Mucosa of stomach (tissue), 1 donor: ENCODE data around the gene FLNC.

ENCODE experiments used
- H3K27me3 ChIP-seq: one replicate; pipeline ENCODE4 v1.7.0; 2013; ENCODE audit warnings: mild to moderate bottlenecking, low read length; ENCODE audit not compliant: control insufficient read depth, insufficient read depth
- H3K36me3 ChIP-seq: one replicate; pipeline ENCODE4 v1.7.0; 2013; ENCODE audit warnings: low read length; ENCODE audit not compliant: control insufficient read depth, insufficient read depth
- H3K4me1 ChIP-seq: one replicate; pipeline ENCODE4 v1.7.0; 2013; ENCODE audit warnings: mild to moderate bottlenecking, low read length; ENCODE audit not compliant: control insufficient read depth, insufficient read depth
- H3K4me3 ChIP-seq: one replicate; pipeline ENCODE4 v1.7.0; 2013; ENCODE audit warnings: low read length
- H3K9ac ChIP-seq: one replicate; pipeline ENCODE4 v1.7.0; 2013; ENCODE audit warnings: mild to moderate bottlenecking, low read length, moderate library complexity
- H3K9me3 ChIP-seq: one replicate; pipeline ENCODE4 v1.7.0; 2013; ENCODE audit warnings: mild to moderate bottlenecking, low read length, moderate library complexity; ENCODE audit not compliant: control insufficient read depth
- donor health status: Pancreatic carcinoma.

Gene FLNC

DNA sequence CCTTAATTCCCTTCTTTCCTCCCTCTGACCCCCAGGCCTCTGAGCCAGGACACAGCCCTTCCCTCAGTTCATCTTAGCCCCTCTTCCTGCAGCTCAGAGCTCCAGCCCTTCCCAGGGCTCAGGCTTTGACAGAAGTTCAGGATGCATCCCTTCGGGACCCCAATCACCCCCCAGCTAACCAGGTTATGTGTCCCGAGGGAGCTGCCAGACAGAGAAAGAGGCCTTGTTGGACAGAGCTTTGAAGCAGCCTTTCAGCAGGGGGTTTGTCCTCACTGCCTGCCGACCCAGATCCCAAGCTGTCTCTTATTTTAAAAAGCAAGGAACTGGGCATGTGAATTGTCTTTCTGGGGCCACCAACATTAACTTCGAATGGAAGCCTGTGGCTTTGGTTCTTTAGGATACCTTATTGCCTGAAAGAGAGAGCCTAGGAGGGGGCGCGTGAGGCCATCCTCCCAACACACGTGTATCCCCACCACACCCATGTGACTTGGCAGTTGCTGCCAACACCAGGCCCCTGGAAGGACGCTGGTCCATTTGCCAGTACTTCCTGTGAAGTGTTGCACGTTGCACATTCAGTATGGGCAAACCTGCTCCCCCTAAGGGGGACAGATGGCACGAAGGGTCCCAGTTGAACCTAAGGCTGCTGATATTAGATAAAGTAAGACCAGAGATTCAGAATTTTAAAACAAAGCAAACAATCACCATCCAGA, 37.6 kb upstream of the FLNC start:
- no peak overlapping the region for H3K4me3 ChIP-seq
- H3K4me1 ChIP-seq = peaks cover 7% of the 10 kb centered on the region
- no peaks in the 10 kb centered on the region for H3K36me3 ChIP-seq
- H3K27me3 ChIP-seq = peaks cover 25% of the 10 kb centered on the region
- no peaks in the 10 kb centered on the region for H3K9me3 ChIP-seq
- H3K9ac ChIP-seq = no peak overlapping the region

DNA sequence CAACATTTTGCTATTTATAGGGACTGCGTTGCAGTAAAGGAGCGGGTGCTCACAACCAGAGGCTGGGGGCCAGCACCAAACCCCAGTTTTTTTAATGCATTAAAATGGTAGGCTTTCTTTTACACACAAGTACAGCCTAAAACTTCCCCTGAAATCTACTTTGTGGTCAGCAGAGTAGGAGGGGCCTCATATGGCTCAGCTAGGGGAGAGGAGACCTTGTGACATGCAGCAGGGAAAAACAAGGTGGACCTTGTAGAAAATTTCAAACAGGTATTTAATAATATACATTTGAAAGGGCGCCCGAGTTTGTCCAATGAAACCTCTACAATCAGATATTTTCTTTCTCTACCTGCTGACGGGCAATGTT, 37.0 kb upstream of the FLNC start:
- Histone ChIP-seq H3K9me3 (no peaks in the 10 kb centered on the region), H3K4me1 (peaks cover 7% of the 10 kb centered on the region), H3K36me3 (no peaks in the 10 kb centered on the region), H3K9ac (no peak overlapping the region), H3K27me3 (peaks cover 25% of the 10 kb centered on the region), H3K4me3 (no peak overlapping the region)

GRCh38 chr7:128794020-128794419, 36.2 kb upstream of the FLNC start:
- H3K36me3 ChIP-seq = no peaks in the 10 kb centered on the region
- H3K4me3 ChIP-seq = no peak overlapping the region
- H3K9ac ChIP-seq = no peak overlapping the region
- no peaks in the 10 kb centered on the region for H3K9me3 ChIP-seq
- peaks cover 7% of the 10 kb centered on the region for H3K4me1 ChIP-seq
- H3K27me3 ChIP-seq = peaks cover 20% of the 10 kb centered on the region

GRCh38 chr7:128794436-128794835, 35.8 kb upstream of the FLNC start:
- no peaks in the 10 kb centered on the region for H3K36me3 ChIP-seq
- H3K9ac ChIP-seq = no peak overlapping the region
- no peak overlapping the region for H3K4me3 ChIP-seq
- peaks cover 18% of the 10 kb centered on the region for H3K27me3 ChIP-seq
- peaks cover 7% of the 10 kb centered on the region for H3K4me1 ChIP-seq
- no peaks in the 10 kb centered on the region for H3K9me3 ChIP-seq

- H3K4me3 ChIP-seq = no peak overlapping the region
- no peaks in the 10 kb centered on the region for H3K36me3 ChIP-seq
- no peak overlapping the region for H3K9ac ChIP-seq
- H3K4me1 ChIP-seq = peaks cover 7% of the 10 kb centered on the region
- no peaks in the 10 kb centered on the region for H3K9me3 ChIP-seq
- H3K27me3 ChIP-seq = peaks cover 18% of the 10 kb centered on the region
Observed at GRCh38 chr7:128795129-128795528, 35.1 kb upstream of the FLNC start.

DNA sequence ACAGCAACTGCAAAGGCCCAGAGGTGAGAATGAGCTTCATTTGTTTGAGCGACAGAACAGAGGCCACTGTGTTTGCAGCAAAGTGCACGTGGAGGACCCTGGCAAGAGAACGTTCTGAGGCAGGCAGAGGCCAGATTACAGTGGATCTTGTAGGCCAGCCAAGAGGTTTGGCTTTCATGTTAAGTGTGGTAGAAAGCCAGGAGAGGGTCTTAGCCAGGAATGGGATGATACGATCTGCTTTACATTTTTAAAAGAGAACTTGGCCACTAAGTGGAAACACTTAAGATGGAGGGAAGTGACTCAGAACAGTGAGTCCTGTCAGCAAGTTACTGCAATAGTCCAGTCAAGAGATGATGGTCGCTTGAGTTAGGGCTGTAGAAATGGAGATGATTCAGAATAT, 33.9 kb upstream of the FLNC start:
- H3K9me3 ChIP-seq = no peaks in the 10 kb centered on the region
- H3K36me3 ChIP-seq = no peaks in the 10 kb centered on the region
- no peak overlapping the region for H3K9ac ChIP-seq
- peaks cover 18% of the 10 kb centered on the region for H3K27me3 ChIP-seq
- H3K4me3 ChIP-seq = no peak overlapping the region
- H3K4me1 ChIP-seq = peaks cover 9% of the 10 kb centered on the region

DNA sequence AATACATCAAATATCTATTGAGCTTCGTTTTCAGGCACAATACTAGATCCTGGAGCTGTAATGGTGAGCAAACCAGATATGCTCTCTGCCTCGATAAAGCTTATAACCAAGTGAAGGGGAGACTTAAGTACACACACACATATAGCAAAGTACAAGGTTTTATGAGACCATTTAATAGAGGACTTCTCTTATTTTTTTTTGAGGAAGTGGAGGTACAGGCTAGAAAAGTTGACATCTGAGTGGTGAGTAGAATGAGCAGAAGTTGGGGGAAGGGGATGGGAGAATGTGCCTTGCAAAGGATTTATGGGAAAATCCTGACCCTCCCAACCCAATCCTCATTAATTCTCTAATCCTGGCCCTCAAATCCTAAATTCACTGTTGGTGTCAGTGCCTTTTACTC, 30.8 kb upstream of the FLNC start:
- H3K4me1 ChIP-seq = peaks cover 5% of the 10 kb centered on the region
- H3K9ac ChIP-seq = no peak overlapping the region
- H3K4me3 ChIP-seq = no peak overlapping the region
- H3K27me3 ChIP-seq = no peaks in the 10 kb centered on the region
- H3K9me3 ChIP-seq = no peaks in the 10 kb centered on the region
- no peaks in the 10 kb centered on the region for H3K36me3 ChIP-seq

DNA sequence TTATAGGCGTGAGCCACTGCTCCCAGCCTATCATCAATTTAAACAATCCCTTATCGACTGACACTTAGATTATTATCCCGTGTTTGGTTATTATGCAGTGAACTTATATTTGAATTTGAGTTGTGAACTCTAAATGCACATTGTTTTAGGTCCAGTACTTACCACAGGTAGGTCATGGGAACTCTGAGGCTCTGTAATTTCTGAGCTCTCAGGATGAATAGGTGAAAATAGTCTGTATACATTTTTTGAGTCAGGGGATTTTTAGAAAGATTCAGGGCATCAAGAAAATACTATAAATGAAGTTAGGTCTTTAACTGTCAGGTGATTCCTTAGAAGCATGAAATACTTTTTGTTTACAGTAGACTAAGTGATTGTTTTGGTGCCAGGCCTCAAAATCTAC, 29.6 kb upstream of the FLNC start:
- no peak overlapping the region for H3K9ac ChIP-seq
- no peaks in the 10 kb centered on the region for H3K9me3 ChIP-seq
- no peak overlapping the region for H3K4me3 ChIP-seq
- H3K27me3 ChIP-seq = no peaks in the 10 kb centered on the region
- no peaks in the 10 kb centered on the region for H3K36me3 ChIP-seq
- H3K4me1 ChIP-seq = peaks cover 5% of the 10 kb centered on the region

GRCh38 chr7:128801003-128801402, 29.2 kb upstream of the FLNC start:
- Histone ChIP-seq H3K9ac (no peak overlapping the region), H3K4me1 (peaks cover 5% of the 10 kb centered on the region), H3K36me3 (no peaks in the 10 kb centered on the region), H3K9me3 (no peaks in the 10 kb centered on the region), H3K27me3 (no peaks in the 10 kb centered on the region), H3K4me3 (no peak overlapping the region)

DNA sequence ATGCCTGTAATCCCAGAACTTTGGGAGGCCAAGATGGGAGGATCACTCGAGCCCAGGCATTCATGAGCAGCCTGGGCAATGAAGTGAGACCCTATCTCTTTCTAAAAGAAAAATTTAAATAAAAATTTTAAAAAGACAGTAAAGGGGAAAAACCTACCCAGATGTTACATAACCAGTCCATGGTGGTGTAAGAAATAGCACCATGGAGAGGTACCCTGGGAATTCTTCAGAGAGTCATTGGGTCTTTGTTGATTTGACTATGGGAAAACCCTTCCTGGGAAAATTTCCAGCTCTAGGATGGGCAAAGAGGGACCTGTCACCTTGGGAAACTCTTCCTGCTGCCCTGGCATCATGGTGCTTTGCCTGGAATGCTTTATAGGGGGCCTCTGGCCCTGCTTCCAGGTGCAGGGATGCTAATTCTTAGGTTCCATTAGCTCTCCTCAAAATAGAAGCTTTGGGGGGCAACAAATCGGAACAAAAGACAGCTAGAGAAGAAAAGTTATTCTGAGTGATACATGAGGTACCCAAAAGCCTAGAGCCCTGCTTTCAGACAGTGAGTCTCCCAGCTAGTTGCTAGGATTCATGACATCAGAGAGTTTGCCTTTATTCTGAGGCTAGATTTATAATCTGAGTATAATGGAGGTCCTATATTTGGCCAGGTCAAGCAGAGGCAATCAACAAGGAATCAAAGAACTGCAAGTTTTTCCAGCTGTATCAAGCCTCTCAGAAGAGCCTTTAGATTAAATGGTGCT, 28.4 kb upstream of the FLNC start:
- no peaks in the 10 kb centered on the region for H3K9me3 ChIP-seq
- no peak overlapping the region for H3K4me3 ChIP-seq
- no peak overlapping the region for H3K9ac ChIP-seq
- no peaks in the 10 kb centered on the region for H3K36me3 ChIP-seq
- H3K4me1 ChIP-seq = peaks cover 5% of the 10 kb centered on the region
- H3K27me3 ChIP-seq = no peaks in the 10 kb centered on the region

DNA sequence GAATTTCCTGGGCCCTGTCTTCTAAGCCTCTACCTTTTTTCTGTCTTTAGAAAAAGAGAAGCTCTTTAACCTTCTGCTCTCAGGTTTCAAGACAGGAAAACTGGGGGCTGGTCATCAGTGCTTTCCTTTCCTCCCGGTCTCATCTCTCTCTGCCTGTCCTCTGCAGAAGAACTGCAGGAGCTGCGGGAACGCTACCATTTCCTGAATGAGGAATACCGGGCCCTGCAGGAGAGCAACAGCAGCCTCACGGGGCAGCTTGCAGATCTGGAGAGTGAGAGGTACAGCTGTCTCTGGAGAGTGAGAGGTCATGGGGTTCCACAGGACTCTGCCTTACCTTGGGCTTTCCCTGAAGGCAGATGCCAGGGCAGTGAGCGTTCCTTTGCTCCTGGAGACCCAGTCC, 25.7 kb upstream of the FLNC start:
- H3K4me3 ChIP-seq = no peak overlapping the region
- no peaks in the 10 kb centered on the region for H3K36me3 ChIP-seq
- H3K9ac ChIP-seq = no peak overlapping the region
- H3K27me3 ChIP-seq = no peaks in the 10 kb centered on the region
- H3K9me3 ChIP-seq = no peaks in the 10 kb centered on the region
- H3K4me1 ChIP-seq = peaks cover 5% of the 10 kb centered on the region

DNA sequence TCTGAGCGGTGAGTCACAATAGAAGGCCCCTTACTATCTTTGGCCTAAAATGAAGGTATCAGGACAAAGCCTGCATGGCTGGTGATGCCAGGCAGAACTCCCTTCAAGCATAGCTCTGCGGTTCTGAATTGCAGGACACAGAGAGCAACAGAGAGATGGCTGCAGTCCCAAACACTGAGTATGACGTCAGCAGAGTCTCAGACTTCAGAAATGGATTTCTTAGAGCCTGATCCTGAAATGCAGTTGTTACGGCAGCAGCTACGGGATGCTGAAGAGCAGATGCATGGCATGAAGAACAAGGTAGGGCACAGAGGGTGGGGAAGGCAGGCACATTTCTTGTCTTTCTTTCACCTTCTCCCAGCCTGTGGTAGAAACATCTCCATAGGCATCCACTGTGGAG, 25.0 kb upstream of the FLNC start:
- H3K9me3 ChIP-seq = no peaks in the 10 kb centered on the region
- no peak overlapping the region for H3K9ac ChIP-seq
- H3K36me3 ChIP-seq = no peaks in the 10 kb centered on the region
- no peaks in the 10 kb centered on the region for H3K27me3 ChIP-seq
- H3K4me1 ChIP-seq = peaks cover 5% of the 10 kb centered on the region
- no peak overlapping the region for H3K4me3 ChIP-seq
